NT2/D1 (cell line): Measurements from ENCODE around the gene GTPBP4.

Source experiments
- YY1 ChIP-seq: IDR thresholded peaks from 2 replicates; pipeline ENCODE4 v1.6.1; 2011; ENCODE audit not compliant: insufficient read length, insufficient read depth
- ZNF274 ChIP-seq: IDR thresholded peaks from 2 replicates; pipeline ENCODE4 v1.6.1; 2011; ENCODE audit warnings: mild to moderate bottlenecking, low read depth, low read length

- TF ChIP-seq YY1 (no peak), ZNF274 (no peak)
These were observed 57.2 kb downstream of the GTPBP4 start for GRCh38 chr10:1045415-1045814.
